Measurements from ENCODE around the gene XPOT.

XPOT gene

DNA sequence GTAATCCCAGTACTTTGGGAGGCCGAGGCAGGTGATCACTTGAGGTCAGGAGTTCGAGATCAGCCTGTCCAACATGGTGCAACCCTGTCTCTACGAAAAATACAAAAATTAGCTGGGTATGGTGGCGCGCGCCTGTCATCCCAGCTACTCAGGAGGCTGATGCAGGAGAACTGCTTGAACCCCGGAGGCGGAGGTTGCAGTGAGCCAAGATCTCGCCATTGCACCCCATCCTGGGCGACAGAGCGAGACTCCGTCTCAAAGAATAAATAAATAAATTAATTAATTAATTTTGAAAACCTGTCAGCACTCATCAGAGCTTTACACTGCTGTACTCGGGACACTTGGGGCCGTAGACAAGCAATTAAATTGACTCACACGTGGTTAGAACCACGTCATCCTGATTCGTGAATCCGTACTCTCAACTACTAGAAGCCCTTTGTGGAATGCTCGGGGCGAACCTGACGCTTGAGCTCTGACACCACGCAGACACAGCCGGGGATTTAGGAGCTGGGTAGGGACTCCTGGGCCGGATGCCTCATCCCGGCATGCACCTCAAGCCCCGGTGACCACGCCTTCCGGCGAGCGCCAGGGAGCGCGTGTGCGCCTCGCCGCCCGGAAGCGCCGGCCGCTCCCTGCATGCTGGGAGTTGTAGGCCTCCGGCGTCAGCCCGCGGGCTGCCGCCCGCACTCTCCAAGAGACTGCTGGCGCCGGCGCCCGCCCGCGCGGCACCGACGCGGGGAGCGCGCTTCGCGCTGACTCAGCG is at the start of gene XPOT:
XPOT (plus strand) TSS at position 686 of the 763 bp plus-strand sequence. CDS start 5,644 bp downstream, outside the sequence.
- TF ChIP-seq YY1 (IDR thresholded peaks at IDR 0.05; ENCODE audit: low read depth) (peak; percentile 68), TCF12 (IDR thresholded peaks at IDR 0.05; ENCODE audit: low read depth) (no peak; the same call in 1 of the 2 replicates), ZBTB7A (IDR thresholded peaks at IDR 0.05; ENCODE audit: low read depth) (no peak), NFIC (IDR thresholded peaks at IDR 0.05) (peak; percentile 19; the same call in 1 of the 2 replicates), TAF1 (IDR thresholded peaks at IDR 0.05; ENCODE audit: low read depth) (peak; percentile 75; the same call in 1 of the 2 replicates), EP300 (IDR thresholded peaks at IDR 0.05; ENCODE audit: borderline replicate concordance) (no peak), USF1 (IDR thresholded peaks at IDR 0.05) (peak; percentile 67), TEAD4 (IDR thresholded peaks at IDR 0.05) (peak; percentile 29; the same call in 1 of the 2 replicates), CEBPB (IDR thresholded peaks at IDR 0.05) (no peak), RAD21 (IDR thresholded peaks at IDR 0.05; ENCODE audit: low read depth) (no peak), CREB1 (IDR thresholded peaks at IDR 0.05; ENCODE audit: low read depth) (peak; percentile 42; the same call in 1 of the 2 replicates), REST (IDR thresholded peaks at IDR 0.05; ENCODE audit: low read depth) (no peak), EGR1 (IDR thresholded peaks at IDR 0.05) (no peak), FOXM1 (IDR thresholded peaks at IDR 0.05; ENCODE audit: borderline replicate concordance, low read depth) (peak; percentile 7; the same call in 1 of the 2 replicates)
- TF ChIP-seq, protein P1, sequence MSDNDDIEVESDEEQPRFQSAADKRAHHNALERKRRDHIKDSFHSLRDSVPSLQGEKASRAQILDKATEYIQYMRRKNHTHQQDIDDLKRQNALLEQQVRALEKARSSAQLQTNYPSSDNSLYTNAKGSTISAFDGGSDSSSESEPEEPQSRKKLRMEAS (IDR thresholded peaks at IDR 0.05) = peak; percentile 58; the same call in 1 of the 2 replicates

- TF ChIP-seq CEBPB (IDR thresholded peaks at IDR 0.05) (peak; percentile 72), ZBTB7A (IDR thresholded peaks at IDR 0.05; ENCODE audit: low read depth) (no peak)
Observed at GRCh38 chr12:64362721-64363305, 41.4 kb upstream of the XPOT start.

GRCh38 chr12:64383675-64384074 is 20.5 kb upstream of the XPOT start:
- TF ChIP-seq USF1 (IDR thresholded peaks at IDR 0.05) (no peak), TCF12 (IDR thresholded peaks at IDR 0.05; ENCODE audit: low read depth) (no peak), EP300 (IDR thresholded peaks at IDR 0.05; ENCODE audit: borderline replicate concordance) (no peak), TEAD4 (IDR thresholded peaks at IDR 0.05) (no peak), REST (IDR thresholded peaks at IDR 0.05; ENCODE audit: low read depth) (no peak)
- TF ChIP-seq, protein P1 (IDR thresholded peaks at IDR 0.05) = no peak

- no peak for TF ChIP-seq RAD21 (IDR thresholded peaks at IDR 0.05; ENCODE audit: low read depth)
- no peak for TF ChIP-seq REST (IDR thresholded peaks at IDR 0.05; ENCODE audit: low read depth)
- TF ChIP-seq USF1 (IDR thresholded peaks at IDR 0.05) = no peak
- TF ChIP-seq FOXM1 (IDR thresholded peaks at IDR 0.05; ENCODE audit: borderline replicate concordance, low read depth) = no peak
- TF ChIP-seq EP300 (IDR thresholded peaks at IDR 0.05; ENCODE audit: borderline replicate concordance) = no peak
Observed at GRCh38 chr12:64385019-64385418, 19.2 kb upstream of the XPOT start.

Measured in Ishikawa (cell line).